ENCODE data around the gene AEN. TPM values are rescaled to one million over a fixed set of nuclear protein-coding genes. Genes with fewer than 3 reads are reported as not detected.

Gene AEN
- total RNA-seq, 2 experiments from 2014 or later: 40.7 to 43.7 TPM

DNA sequence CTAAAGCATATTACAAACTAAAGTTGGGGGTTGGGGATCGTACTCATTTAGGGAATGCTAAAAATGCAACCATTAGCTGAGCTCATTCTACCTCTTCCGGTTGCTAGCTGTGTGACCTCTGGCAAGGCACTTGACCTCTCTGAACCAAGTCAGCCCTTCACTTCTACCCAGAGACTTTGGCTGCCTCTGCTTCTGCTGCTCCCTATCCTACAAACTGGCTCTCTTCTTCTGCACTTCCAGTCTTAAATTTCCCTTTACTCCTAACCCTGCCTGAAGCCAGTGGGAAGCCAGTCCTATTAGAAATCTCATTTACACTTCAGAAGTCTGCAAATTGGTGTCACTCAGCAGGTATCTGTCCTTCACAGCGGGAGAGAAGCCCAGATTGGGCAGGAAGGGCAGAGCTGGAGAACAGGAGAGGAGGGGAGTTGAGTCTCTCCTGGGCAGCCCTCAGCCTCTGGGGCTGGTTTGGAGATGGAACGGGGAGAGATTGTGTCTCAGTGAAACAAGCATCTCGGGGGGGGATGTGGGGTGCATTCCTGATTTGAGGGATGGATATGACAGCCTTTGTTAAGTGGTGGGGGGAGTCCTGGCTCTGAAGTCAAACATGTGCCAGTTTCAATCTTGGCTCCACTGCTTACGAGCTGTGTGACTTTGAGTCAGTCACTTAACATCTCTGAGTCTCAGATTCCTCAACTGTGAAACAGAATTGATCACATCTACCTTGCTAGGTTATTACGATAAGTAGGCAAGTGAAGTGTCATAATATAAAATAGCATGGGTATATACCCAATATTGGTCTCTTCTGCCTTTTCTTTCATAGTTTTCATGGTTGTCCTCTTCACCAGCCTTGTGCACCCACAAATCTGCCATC is 7.8 kb upstream of the AEN start:
- Mint-ChIP-seq H3K4me1 (ENCODE audit: low read depth) (no peaks in the 10 kb centered on the region), H3K9me3 (no peaks in the 10 kb centered on the region), H3K36me3 (ENCODE audit: low read depth) (no peaks in the 10 kb centered on the region), H3K27me3 (peaks cover 63% of the 10 kb centered on the region), H3K4me3 (no peak overlapping the region), H3K27ac (no peak overlapping the region)
- H3K36me3 ChIP-seq (ENCODE audit: insufficient read depth, low read length): no peaks in the 10 kb centered on the region
- intact Hi-C loops (cut with DNase I, micrococcal nuclease): no loop called here
- H3K27me3 ChIP-seq (ENCODE audit: control insufficient read depth in 1 of 2, insufficient read depth in 2 of 2, low read length in 2 of 2): peaks cover 28 to 33% of the 10 kb centered on the region in 2 experiments
- ATAC-seq (ENCODE audit: poor library complexity): no peak
- peaks cover 4% of the 10 kb centered on the region for H3K4me1 ChIP-seq (ENCODE audit: insufficient read depth, low read length)
- ChIA-PET CTCF (no interaction called here), POLR2A (no interaction called here)
- DNase-seq: no peak
- H3K27ac ChIP-seq (ENCODE audit: low read depth in 1 of 2, low read length in 2 of 2): no peak overlapping the region
- TF ChIP-seq, protein P1, sequence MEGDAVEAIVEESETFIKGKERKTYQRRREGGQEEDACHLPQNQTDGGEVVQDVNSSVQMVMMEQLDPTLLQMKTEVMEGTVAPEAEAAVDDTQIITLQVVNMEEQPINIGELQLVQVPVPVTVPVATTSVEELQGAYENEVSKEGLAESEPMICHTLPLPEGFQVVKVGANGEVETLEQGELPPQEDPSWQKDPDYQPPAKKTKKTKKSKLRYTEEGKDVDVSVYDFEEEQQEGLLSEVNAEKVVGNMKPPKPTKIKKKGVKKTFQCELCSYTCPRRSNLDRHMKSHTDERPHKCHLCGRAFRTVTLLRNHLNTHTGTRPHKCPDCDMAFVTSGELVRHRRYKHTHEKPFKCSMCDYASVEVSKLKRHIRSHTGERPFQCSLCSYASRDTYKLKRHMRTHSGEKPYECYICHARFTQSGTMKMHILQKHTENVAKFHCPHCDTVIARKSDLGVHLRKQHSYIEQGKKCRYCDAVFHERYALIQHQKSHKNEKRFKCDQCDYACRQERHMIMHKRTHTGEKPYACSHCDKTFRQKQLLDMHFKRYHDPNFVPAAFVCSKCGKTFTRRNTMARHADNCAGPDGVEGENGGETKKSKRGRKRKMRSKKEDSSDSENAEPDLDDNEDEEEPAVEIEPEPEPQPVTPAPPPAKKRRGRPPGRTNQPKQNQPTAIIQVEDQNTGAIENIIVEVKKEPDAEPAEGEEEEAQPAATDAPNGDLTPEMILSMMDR (IDR thresholded peaks at IDR 0.05): no peak
- H3K9me3 ChIP-seq (ENCODE audit: control insufficient read depth in 1 of 2, insufficient read depth in 1 of 2, low read length in 2 of 2): no peaks in the 10 kb centered on the region
- H3K4me3 ChIP-seq (ENCODE audit: low read length): no peak overlapping the region

GRCh38 chr15:88615303-88616107 is 5.6 kb upstream of the AEN start:
- Histone ChIP-seq H3K36me3 (ENCODE audit: insufficient read depth, low read length) (no peaks in the 10 kb centered on the region), H3K27ac (ENCODE audit: low read depth in 1 of 2, low read length in 2 of 2) (no peak overlapping the region), H3K4me3 (ENCODE audit: low read length) (no peak overlapping the region), H3K9me3 (ENCODE audit: control insufficient read depth in 1 of 2, insufficient read depth in 1 of 2, low read length in 2 of 2) (no peaks in the 10 kb centered on the region), H3K4me1 (ENCODE audit: insufficient read depth, low read length) (peaks cover 4% of the 10 kb centered on the region), H3K27me3 (ENCODE audit: control insufficient read depth in 1 of 2, insufficient read depth in 2 of 2, low read length in 2 of 2) (peaks cover 11 to 13% of the 10 kb centered on the region in 2 experiments)
- H3K9me3 Mint-ChIP-seq: no peaks in the 10 kb centered on the region
- ATAC-seq (ENCODE audit: poor library complexity): no peak
- H3K27me3 Mint-ChIP-seq: peaks cover 46% of the 10 kb centered on the region
- H3K27ac Mint-ChIP-seq: no peak overlapping the region
- no peaks in the 10 kb centered on the region for H3K36me3 Mint-ChIP-seq (ENCODE audit: low read depth)
- DNase-seq: no peak
- ChIA-PET CTCF (no interaction called here), POLR2A (no interaction called here)
- no peak overlapping the region for H3K4me3 Mint-ChIP-seq
- no peaks in the 10 kb centered on the region for H3K4me1 Mint-ChIP-seq (ENCODE audit: low read depth)
- intact Hi-C loops (cut with DNase I, micrococcal nuclease): no loop called here
- TF ChIP-seq, protein P1 (IDR thresholded peaks at IDR 0.05): no peak

GRCh38 chr15:88616240-88616639 is 4.9 kb upstream of the AEN start:
- no peak for ATAC-seq (ENCODE audit: poor library complexity)
- ChIA-PET CTCF (no interaction called here), POLR2A (no interaction called here)
- H3K4me1 Mint-ChIP-seq (ENCODE audit: low read depth): peaks cover 5% of the 10 kb centered on the region
- H3K27me3 Mint-ChIP-seq: peaks cover 39% of the 10 kb centered on the region
- no peaks in the 10 kb centered on the region for H3K9me3 Mint-ChIP-seq
- TF ChIP-seq, protein P1 (IDR thresholded peaks at IDR 0.05): no peak
- Histone ChIP-seq H3K27me3 (ENCODE audit: control insufficient read depth in 1 of 2, insufficient read depth in 2 of 2, low read length in 2 of 2) (peaks cover 6 to 8% of the 10 kb centered on the region in 2 experiments), H3K4me3 (ENCODE audit: low read length) (no peak overlapping the region), H3K9me3 (ENCODE audit: control insufficient read depth in 1 of 2, insufficient read depth in 1 of 2, low read length in 2 of 2) (no peaks in the 10 kb centered on the region), H3K4me1 (ENCODE audit: insufficient read depth, low read length) (peaks cover 6% of the 10 kb centered on the region), H3K36me3 (ENCODE audit: insufficient read depth, low read length) (no peaks in the 10 kb centered on the region), H3K27ac (ENCODE audit: low read depth in 1 of 2, low read length in 2 of 2) (no peak overlapping the region)
- intact Hi-C loops (cut with DNase I, micrococcal nuclease): no loop called here
- no peak overlapping the region for H3K27ac Mint-ChIP-seq
- no peaks in the 10 kb centered on the region for H3K36me3 Mint-ChIP-seq (ENCODE audit: low read depth)
- H3K4me3 Mint-ChIP-seq: no peak overlapping the region
- no peak for DNase-seq
